ENCODE data around the gene CD68.

The CD68 gene

GRCh38 chr17:7561589-7562207, 17.7 kb upstream of the CD68 start, which contains the start of gene SENP3:
SENP3 (plus strand) TSS chr17:7561919; CDS start chr17:7563077, 1,158 bp downstream.
- Histone ChIP-seq H3K4me3 (ENCODE audit: low read length) (peak within 1 kb of the TSS; percentile 94), H3K27me3 (ENCODE audit: insufficient read depth, low read length) (no peaks in the 10 kb centered on the region), H3K4me1 (ENCODE audit: insufficient read depth, low read length) (peaks cover 35% of the 10 kb centered on the region), H3K9ac (ENCODE audit: low read depth, low read length) (peak within 1 kb of the TSS; percentile 91), H3K9me3 (ENCODE audit: insufficient read depth, low read depth, low read length) (no peaks in the 10 kb centered on the region), H3K36me3 (ENCODE audit: insufficient read depth, low read depth, low read length) (peaks cover 33% of the 10 kb centered on the region), H3K27ac (ENCODE audit: low read length) (peak within 1 kb of the TSS; percentile 64)

GRCh38 chr17:7562208-7562605, 17.2 kb upstream of the CD68 start:
- Histone ChIP-seq H3K9ac (ENCODE audit: low read depth, low read length) (peak overlapping the region; percentile 87), H3K27me3 (ENCODE audit: insufficient read depth, low read length) (no peaks in the 10 kb centered on the region), H3K4me3 (ENCODE audit: low read length) (peak overlapping the region; percentile 94), H3K27ac (ENCODE audit: low read length) (peak overlapping the region; percentile 64), H3K36me3 (ENCODE audit: insufficient read depth, low read depth, low read length) (peaks cover 38% of the 10 kb centered on the region), H3K9me3 (ENCODE audit: insufficient read depth, low read depth, low read length) (no peaks in the 10 kb centered on the region), H3K4me1 (ENCODE audit: insufficient read depth, low read length) (peaks cover 32% of the 10 kb centered on the region)

- Histone ChIP-seq H3K9ac (ENCODE audit: low read depth, low read length) (peak overlapping the region; percentile 87; the same call in 1 of the 2 replicates), H3K9me3 (ENCODE audit: insufficient read depth, low read depth, low read length) (no peaks in the 10 kb centered on the region), H3K4me3 (ENCODE audit: low read length) (peak overlapping the region; percentile 94; the same call in 1 of the 2 replicates), H3K36me3 (ENCODE audit: insufficient read depth, low read depth, low read length) (peaks cover 43% of the 10 kb centered on the region), H3K27me3 (ENCODE audit: insufficient read depth, low read length) (no peaks in the 10 kb centered on the region), H3K27ac (ENCODE audit: low read length) (no peak overlapping the region), H3K4me1 (ENCODE audit: insufficient read depth, low read length) (peaks cover 23% of the 10 kb centered on the region)
These were observed 16.1 kb upstream of the CD68 start for GRCh38 chr17:7563115-7563869.

GRCh38 chr17:7569571-7569970, 9.9 kb upstream of the CD68 start:
- H3K9me3 ChIP-seq (ENCODE audit: insufficient read depth, low read depth, low read length), result no peaks in the 10 kb centered on the region
- H3K36me3 ChIP-seq (ENCODE audit: insufficient read depth, low read depth, low read length), result peaks cover 78% of the 10 kb centered on the region
- no peak overlapping the region for H3K27ac ChIP-seq (ENCODE audit: low read length)
- no peak overlapping the region for H3K4me3 ChIP-seq (ENCODE audit: low read length)
- H3K9ac ChIP-seq (ENCODE audit: low read depth, low read length), result no peak overlapping the region
- no peaks in the 10 kb centered on the region for H3K27me3 ChIP-seq (ENCODE audit: insufficient read depth, low read length)
- peaks cover 9% of the 10 kb centered on the region for H3K4me1 ChIP-seq (ENCODE audit: insufficient read depth, low read length)

GRCh38 chr17:7570351-7570750, 9.1 kb upstream of the CD68 start:
- no peaks in the 10 kb centered on the region for H3K27me3 ChIP-seq (ENCODE audit: insufficient read depth, low read length)
- no peaks in the 10 kb centered on the region for H3K9me3 ChIP-seq (ENCODE audit: insufficient read depth, low read depth, low read length)
- peaks cover 78% of the 10 kb centered on the region for H3K36me3 ChIP-seq (ENCODE audit: insufficient read depth, low read depth, low read length)
- H3K27ac ChIP-seq (ENCODE audit: low read length), result no peak overlapping the region
- peaks cover 16% of the 10 kb centered on the region for H3K4me1 ChIP-seq (ENCODE audit: insufficient read depth, low read length)
- H3K4me3 ChIP-seq (ENCODE audit: low read length), result no peak overlapping the region
- H3K9ac ChIP-seq (ENCODE audit: low read depth, low read length), result no peak overlapping the region

GRCh38 chr17:7572338-7572587, 7.2 kb upstream of the CD68 start:
- H3K4me1 ChIP-seq (ENCODE audit: insufficient read depth, low read length), result peaks cover 18% of the 10 kb centered on the region
- H3K27ac ChIP-seq (ENCODE audit: low read length), result peak overlapping the region; percentile 35
- peaks cover 79% of the 10 kb centered on the region for H3K36me3 ChIP-seq (ENCODE audit: insufficient read depth, low read depth, low read length)
- peak overlapping the region; percentile 76 for H3K4me3 ChIP-seq (ENCODE audit: low read length)
- H3K27me3 ChIP-seq (ENCODE audit: insufficient read depth, low read length), result no peaks in the 10 kb centered on the region
- peak overlapping the region; percentile 84; the same call in 1 of the 2 replicates for H3K9ac ChIP-seq (ENCODE audit: low read depth, low read length)
- H3K9me3 ChIP-seq (ENCODE audit: insufficient read depth, low read depth, low read length), result no peaks in the 10 kb centered on the region

GRCh38 chr17:7572588-7573323, 6.7 kb upstream of the CD68 start:
- Histone ChIP-seq H3K4me1 (ENCODE audit: insufficient read depth, low read length) (peaks cover 18% of the 10 kb centered on the region), H3K36me3 (ENCODE audit: insufficient read depth, low read depth, low read length) (peaks cover 79% of the 10 kb centered on the region), H3K9me3 (ENCODE audit: insufficient read depth, low read depth, low read length) (no peaks in the 10 kb centered on the region), H3K9ac (ENCODE audit: low read depth, low read length) (peak overlapping the region; percentile 99), H3K4me3 (ENCODE audit: low read length) (peak overlapping the region; percentile 98), H3K27me3 (ENCODE audit: insufficient read depth, low read length) (no peaks in the 10 kb centered on the region), H3K27ac (ENCODE audit: low read length) (peak overlapping the region; percentile 76)

GRCh38 chr17:7573324-7574080, 5.9 kb upstream of the CD68 start:
- Histone ChIP-seq H3K4me3 (ENCODE audit: low read length) (peak overlapping the region; percentile 98), H3K27ac (ENCODE audit: low read length) (peak overlapping the region; percentile 76), H3K27me3 (ENCODE audit: insufficient read depth, low read length) (no peaks in the 10 kb centered on the region), H3K9me3 (ENCODE audit: insufficient read depth, low read depth, low read length) (no peaks in the 10 kb centered on the region), H3K36me3 (ENCODE audit: insufficient read depth, low read depth, low read length) (peaks cover 84% of the 10 kb centered on the region), H3K9ac (ENCODE audit: low read depth, low read length) (peak overlapping the region; percentile 99), H3K4me1 (ENCODE audit: insufficient read depth, low read length) (peaks cover 18% of the 10 kb centered on the region)

GRCh38 chr17:7574176-7574953, 5.1 kb upstream of the CD68 start:
- peak overlapping the region; percentile 98 for H3K4me3 ChIP-seq (ENCODE audit: low read length)
- H3K36me3 ChIP-seq (ENCODE audit: insufficient read depth, low read depth, low read length), result peaks cover 84% of the 10 kb centered on the region
- no peaks in the 10 kb centered on the region for H3K27me3 ChIP-seq (ENCODE audit: insufficient read depth, low read length)
- peak overlapping the region; percentile 99 for H3K9ac ChIP-seq (ENCODE audit: low read depth, low read length)
- H3K27ac ChIP-seq (ENCODE audit: low read length), result peak overlapping the region; percentile 76
- H3K9me3 ChIP-seq (ENCODE audit: insufficient read depth, low read depth, low read length), result no peaks in the 10 kb centered on the region
- H3K4me1 ChIP-seq (ENCODE audit: insufficient read depth, low read length), result peaks cover 18% of the 10 kb centered on the region

GRCh38 chr17:7575481-7575883, 4.0 kb upstream of the CD68 start:
- H3K9ac ChIP-seq (ENCODE audit: low read depth, low read length), result peak overlapping the region; percentile 99; the same call in 1 of the 2 replicates
- peaks cover 18% of the 10 kb centered on the region for H3K4me1 ChIP-seq (ENCODE audit: insufficient read depth, low read length)
- H3K4me3 ChIP-seq (ENCODE audit: low read length), result peak overlapping the region; percentile 98

GRCh38 chr17:7575959-7576358, 3.5 kb upstream of the CD68 start:
- peaks cover 73% of the 10 kb centered on the region for H3K36me3 ChIP-seq (ENCODE audit: insufficient read depth, low read depth, low read length)
- no peak overlapping the region for H3K4me3 ChIP-seq (ENCODE audit: low read length)
- no peaks in the 10 kb centered on the region for H3K27me3 ChIP-seq (ENCODE audit: insufficient read depth, low read length)
- H3K9ac ChIP-seq (ENCODE audit: low read depth, low read length), result 0 out of 2 replicates have a peak overlapping the region, but pooled peaks have one; percentile 99
- H3K4me1 ChIP-seq (ENCODE audit: insufficient read depth, low read length), result peaks cover 18% of the 10 kb centered on the region
- no peak overlapping the region for H3K27ac ChIP-seq (ENCODE audit: low read length)
- no peaks in the 10 kb centered on the region for H3K9me3 ChIP-seq (ENCODE audit: insufficient read depth, low read depth, low read length)

More at GRCh38 chr17:7575481-7575883, 4.0 kb upstream of the CD68 start:
- Histone ChIP-seq H3K27me3 (ENCODE audit: insufficient read depth, low read length) (no peaks in the 10 kb centered on the region), H3K9me3 (ENCODE audit: insufficient read depth, low read depth, low read length) (no peaks in the 10 kb centered on the region), H3K27ac (ENCODE audit: low read length) (no peak overlapping the region), H3K36me3 (ENCODE audit: insufficient read depth, low read depth, low read length) (peaks cover 78% of the 10 kb centered on the region)

Data from iPS-20b (cell line).